ENCODE data around the gene UNC5B.

UNC5B gene

DNA sequence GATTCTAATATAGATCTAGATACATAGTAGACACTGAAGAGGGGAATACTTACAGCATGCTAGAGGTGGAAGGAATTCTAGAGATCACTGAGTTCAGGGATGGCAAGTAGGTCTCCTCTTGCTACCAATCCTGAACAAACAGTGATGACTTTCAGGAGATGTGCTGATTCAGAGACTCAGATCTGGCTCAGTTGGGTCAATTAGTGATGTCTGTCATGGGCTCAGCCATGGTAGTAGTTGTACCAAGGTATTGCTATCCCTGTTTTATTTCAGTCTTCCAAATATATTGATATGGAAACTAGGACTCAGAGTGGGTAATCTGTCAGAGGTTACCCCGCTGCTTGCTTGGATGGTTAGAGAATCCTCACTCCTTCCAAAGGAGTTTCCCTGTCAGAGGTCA is 38.5 kb downstream of the UNC5B start:
- DNase-seq (ENCODE audit: extremely low spot score, insufficient read length, low read depth) (no peak), FAIRE-seq (no peak)

DNA sequence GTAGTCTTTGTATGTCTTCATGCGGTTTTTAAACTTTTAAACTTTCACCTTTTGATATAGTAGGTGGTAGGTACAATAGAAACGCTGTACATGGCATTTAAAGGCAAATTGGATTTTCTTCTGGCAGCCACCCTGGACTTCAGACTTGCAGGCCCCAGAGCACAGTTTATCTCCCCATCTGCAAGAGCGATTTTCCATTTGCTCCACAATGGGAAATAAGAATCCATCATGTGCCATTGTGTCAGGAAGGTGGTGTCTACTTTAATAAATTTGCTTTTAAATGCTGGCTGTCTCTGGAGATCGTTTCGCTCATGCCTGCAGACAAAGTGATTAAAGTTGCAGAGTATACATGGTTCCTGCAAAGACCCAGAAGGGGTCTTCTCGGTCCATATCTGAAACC is 38.9 kb downstream of the UNC5B start:
- DNase-seq (ENCODE audit: extremely low spot score, insufficient read length, low read depth) (no peak), FAIRE-seq (no peak)

DNA sequence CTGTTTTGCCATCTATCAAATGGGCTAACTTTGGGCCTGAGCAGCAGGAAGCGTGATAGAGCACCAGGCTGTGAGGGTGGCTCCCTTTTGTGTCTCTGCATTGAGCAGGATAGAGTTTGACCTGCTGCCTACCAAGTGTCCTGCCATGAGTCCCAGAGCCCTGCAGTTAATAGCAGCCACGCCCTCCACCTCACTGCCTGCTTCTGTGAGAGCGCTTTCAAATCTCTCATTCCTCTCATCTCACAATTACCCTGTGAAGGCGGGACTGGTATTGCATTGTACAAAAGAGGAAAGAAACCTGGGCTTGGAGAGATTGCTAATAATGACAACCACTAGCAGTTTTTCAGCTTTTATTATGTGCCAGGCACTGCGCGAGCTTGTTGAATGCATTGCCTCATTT is 39.9 kb downstream of the UNC5B start:
- FAIRE-seq: no peak
- DNase-seq (ENCODE audit: extremely low spot score, insufficient read length, low read depth): no peak

DNA sequence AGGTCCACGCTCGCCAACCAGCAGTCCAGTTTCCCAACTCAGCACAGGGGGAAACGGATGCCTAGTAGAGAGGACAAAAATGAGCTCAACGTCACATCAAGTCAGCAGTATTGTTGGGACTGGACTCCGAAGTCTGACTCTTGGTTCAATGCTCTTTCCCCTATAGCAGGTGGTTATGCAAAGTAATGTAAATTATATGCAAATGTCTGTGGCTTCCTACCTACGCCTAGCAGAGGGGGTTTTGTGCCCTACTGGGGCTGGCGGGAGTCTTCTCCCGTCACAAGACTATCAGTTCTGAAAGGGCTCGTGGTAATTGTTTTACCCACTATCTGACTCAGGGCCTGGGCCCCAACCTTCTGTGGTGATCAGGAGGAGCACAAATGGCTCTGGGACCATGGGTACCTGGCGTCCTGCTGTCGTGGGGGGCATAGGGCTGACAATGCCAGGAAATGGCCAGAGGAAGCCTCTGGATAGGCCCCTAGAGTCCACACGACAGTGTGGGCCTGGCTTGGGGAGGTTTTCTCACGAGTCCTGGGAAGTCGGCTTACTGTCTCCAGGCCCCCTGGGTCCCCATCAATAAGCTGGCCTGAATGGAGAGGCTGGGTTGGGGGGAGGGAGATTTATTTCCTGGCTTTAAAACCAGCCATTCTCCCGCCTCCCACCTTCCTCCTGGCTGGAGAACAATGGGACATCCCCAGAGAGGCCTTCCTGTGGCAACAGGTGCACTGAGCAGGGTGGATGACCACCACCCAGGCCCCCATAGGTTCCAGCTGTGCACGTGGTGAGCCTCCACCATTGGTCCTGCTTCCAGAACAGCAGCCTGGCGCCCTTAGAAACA is 41.8 kb downstream of the UNC5B start:
- DNase-seq (ENCODE audit: extremely low spot score, insufficient read length, low read depth) (no peak), FAIRE-seq (no peak)

DNA sequence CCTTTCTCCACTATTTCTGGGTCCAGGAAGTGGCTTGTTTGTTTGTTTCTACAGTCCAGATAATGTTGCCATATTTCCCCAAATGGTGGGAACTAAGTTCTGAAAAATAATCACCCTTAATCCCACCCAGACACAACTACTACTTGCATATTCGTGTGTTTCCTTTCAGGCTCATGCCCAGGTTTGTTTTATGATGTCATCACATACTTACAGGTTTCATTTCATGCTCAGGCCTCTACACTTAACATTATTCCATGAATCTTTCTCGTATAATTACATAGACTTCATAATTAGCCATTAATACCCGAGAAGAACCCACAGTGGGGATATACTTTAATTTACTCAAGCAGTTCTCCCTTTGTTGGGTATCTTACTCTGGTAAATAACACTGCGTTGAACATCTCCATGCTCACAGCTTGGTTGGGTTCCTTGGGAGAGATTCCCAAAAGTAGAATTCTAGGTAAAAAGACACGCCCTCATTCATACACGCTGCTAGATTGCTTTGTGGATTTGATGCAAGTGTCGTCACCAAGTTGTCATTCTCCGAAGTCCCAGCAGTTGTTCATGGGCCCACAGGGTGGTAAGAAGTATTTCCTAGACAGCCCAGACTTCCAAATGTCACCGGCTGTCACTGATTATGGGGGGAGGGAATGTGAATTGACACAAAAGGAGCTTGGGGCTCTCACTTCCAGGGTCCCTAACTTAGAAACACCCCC is 42.6 kb downstream of the UNC5B start:
- DNase-seq (ENCODE audit: extremely low spot score, insufficient read length, low read depth): no peak
- no peak for FAIRE-seq

DNA sequence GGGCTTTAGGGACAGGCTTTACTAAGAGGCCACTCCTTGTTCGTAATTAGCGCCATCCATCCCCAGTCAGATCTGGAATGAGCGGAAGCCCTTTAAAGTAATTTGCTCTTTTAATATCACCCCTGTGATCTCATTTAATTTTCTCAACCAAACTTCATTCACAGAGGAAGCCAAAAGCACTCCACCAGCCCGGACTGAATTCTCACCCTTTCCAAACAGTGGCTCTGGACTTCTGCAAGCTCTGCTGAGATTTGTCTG is 43.1 kb downstream of the UNC5B start:
- FAIRE-seq (no peak), DNase-seq (ENCODE audit: extremely low spot score, insufficient read length, low read depth) (no peak)

DNA sequence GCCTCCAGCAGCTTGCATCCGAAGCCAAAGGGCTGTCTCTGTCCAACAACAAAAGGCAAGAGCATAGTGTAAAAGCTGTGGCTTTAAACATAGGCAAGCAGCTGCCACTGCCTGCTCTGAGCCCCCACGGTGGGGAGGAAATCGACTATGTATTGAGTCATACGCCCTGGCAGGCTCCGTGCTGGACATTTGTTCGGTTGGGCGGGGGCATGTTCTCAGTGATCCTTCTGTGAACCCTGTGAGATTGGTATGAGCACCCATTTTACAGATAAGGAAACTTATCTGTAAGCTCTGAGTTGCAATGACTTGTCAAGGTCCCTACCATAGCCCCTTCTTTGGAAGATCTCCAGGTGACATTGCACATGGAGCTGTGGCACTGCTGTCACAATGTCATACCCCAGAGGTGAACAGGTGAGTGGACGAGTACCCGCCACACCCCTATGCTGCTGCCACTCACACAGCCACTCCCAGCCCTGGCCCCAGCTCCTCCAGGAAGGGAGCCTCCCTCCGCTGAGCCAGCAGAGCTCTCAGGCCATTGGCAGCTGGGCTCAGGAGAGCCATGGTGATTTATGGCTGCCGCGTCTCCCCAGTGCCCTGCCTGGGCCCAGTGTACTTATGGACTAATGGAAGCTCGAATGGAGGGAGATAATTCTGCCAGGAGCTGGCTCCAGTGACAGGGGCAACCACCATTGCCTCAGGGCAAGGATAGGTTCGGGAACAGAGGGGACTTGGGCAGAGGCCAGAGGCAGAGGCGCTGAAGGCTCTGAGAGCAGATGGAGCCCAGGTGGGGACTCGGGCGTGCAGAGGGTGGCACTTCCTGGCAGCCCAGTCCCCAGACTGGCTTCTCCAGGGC is 43.7 kb downstream of the UNC5B start:
- no peak for DNase-seq (ENCODE audit: extremely low spot score, insufficient read length, low read depth)

DNA sequence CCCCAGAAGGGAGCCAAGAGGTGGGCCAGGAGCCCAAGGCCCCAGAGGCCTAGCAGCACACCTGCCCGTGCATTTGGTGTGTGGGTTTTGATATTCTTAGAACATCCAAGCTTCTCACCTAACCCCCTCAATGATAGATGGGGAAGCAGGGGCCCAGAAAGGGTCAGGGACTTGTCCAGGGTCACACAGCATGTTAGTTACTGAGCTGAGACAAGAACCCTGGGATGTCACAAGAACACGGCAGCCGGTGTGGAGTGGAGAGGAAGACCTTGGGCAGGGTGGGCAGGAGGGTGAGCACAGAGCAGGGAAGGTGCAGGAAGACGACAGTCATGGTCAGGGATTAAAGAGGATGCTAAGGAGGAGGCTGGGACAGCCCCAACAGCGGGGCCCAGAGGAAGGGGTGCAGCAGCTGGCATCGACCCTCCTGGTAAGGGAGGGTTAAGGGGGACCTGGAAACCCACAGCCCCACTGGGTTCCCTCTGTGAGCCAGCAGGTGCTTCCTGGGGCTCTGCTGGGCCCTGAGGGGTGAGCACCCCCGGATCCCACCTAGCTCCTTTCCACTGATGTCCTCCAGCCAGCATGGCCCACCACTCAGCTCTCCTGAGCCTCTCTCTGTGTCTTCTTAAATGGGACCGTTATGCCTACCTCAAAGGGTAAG is 44.4 kb downstream of the UNC5B start:
- no peak for FAIRE-seq
- no peak for DNase-seq (ENCODE audit: extremely low spot score, insufficient read length, low read depth)

More for the DNA sequence above, 43.7 kb downstream of the UNC5B start:
- FAIRE-seq: no peak

DNA sequence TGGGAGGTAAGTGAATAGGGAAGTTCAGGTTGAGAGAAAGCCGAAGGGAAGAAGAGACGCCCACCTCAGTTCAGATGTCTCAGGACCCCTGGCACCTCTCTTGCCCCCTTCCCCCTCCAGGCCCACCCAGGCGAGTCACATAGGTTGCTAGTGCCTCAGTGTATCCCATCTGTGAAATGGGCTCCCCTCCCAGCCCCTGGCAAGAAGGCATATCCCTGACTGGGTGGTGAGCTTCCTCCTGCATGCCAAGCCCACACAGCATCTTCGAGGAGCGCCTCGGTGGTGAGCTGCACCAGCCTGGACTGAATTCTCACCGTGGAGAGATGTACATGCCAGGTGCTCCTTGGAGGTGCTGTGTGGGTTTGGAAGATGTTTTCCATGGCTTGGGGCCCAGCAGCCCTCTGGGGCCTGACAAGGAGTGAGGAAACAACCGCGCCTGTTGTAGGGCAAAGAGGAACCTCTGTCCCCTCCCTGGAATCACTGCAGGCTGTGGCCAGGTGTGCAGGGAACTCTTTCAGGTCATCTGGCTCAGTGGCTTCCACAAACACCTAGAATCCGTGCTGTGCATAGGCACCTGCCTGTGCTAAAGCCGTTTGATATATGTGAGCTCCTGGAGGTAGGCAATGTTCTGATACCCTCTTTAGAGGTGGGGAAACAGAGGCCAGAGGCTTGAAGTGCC is 45.1 kb downstream of the UNC5B start:
- FAIRE-seq (no peak), DNase-seq (ENCODE audit: extremely low spot score, insufficient read length, low read depth) (no peak)

DNA sequence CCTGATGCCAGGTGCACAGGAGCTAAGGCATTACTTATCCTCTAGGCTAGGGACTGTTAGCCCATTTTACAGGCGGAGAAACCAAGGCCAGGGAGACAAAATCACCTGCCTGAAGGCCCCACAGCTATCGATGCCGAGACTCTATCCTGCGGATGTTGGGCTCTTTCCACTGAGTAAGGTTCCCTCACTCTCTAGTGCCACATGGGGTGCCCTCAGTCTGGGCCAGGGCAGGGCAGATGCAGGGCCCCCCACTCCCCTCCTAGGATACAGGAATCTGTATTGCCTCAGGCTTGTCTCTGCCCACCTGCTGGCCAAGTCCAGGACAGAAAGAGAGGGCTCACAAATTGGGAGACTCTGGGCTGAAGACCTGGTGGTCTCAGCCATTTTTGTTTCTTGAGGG is 45.7 kb downstream of the UNC5B start:
- FAIRE-seq (no peak), DNase-seq (ENCODE audit: extremely low spot score, insufficient read length, low read depth) (no peak)

DNA sequence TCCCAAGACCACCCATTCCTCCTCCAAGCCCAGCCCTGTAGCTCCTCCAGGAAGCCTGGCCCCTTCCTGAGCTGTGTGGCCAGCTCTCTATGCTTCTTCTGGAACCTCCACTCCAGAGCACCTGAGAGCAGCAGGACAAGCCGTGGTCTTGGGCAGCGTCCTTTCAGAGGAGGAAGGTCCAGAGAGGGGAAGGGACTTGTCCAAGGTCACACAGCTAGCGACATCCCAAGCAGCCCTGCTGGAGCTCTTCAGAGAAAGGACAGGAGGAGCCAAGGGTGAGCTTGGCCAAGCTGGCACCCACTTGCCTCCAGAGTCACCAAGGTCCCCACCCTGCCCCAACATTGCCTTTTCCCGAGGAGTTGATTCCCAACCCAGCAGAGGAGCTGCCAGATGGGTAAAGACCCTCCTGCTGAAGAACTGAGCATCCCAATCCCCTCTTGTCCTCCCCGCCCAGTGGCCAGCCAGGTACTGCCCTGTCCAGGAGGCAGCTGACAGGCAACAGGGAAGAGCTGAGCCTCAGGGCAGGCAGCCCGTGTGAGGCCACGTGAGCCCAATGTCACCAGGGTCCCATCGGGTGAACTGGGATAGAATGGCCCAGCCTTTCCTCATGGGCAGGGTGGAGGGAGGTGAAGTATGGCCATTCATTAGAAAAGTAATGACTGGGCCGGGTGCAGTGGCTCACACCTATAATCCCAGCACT is 46.2 kb downstream of the UNC5B start:
- DNase-seq (ENCODE audit: extremely low spot score, insufficient read length, low read depth): no peak
- no peak for FAIRE-seq

DNA sequence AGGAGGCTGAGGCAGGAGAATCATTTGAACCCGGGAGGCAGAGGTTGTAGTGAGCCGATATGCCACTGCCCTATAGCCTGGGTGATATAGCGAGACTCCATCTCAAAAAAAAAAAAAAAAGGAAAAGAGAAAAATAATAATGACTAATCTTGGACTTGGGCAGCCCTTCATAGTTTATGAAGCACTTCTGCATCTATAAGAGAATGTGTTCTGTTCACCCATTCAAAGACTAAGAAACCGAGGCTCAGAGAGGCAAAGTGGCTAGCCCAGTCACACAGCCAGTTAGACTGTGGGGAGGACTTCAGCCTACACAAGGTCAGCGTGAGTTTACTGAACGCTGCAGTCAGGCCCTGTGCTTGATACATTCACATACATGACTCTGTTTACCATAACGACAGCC is 46.9 kb downstream of the UNC5B start:
- DNase-seq (ENCODE audit: extremely low spot score, insufficient read length, low read depth): no peak
- FAIRE-seq: no peak

DNA sequence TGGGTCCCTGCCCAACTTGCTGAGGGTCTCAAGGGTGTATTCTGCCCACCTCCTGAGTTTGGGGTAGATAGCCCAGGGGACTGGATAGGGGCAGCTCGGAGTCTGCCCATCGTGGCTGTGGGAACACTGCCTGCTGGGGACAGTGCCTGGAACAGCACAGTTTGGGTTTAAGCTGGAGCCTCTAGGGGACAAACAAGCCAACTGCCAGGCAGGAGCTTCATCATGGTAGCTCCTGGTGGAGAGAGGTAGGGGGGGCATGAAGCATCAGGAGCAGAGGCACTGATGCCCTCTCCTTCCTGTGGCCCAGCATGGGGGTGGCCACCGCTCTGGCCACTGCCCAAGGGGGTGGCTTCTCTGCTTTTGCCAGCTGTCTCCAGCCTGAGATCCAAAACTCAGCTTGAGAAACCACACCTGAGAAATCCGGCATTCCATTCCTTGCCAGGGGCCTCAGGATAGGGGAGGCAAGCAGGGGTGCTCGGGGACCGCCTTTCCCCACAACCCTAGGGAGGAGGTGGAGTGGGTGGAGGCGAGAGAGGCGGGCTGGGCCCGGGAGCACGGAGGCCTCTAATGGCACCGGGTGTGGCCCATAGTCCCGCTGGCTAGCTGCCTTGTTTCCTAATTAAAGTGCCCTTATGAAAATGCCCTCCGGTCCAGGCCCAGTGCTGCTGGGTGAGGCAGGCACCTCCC is 47.6 kb downstream of the UNC5B start:
- FAIRE-seq: no peak

DNA sequence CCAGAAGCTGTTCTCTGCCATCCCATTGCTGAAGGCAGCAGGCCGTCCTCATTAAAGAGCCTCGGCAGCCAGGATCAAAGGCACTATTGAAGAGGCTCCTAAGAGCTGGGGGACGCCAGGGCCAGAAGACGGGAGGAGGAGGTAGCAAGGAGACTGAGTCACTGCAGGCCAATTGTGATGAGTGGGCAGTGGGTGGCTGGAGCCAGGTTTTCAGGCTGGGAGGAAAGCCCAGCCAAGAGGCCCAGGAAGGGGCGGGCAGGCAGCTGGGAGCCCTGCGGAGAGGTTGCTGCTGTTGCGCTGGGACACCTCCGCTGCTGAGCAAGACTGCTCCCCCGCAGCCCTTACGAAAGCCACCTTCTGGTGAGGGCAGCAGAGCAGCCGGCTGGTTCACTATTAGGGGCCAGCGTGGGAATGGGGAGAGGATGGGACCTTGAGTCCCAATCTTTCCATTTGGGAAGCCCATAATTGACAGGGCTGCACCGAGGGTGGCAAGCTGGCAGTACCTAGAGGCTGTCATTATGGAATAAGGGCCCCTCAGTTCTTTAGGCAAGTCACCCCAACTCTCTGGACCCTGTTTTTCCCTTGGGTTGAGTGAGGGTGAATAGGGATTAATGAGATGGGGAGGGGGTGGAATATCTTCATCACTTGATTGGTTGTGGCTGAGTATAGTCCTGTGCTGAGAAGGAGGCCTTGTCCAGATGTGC is 48.4 kb downstream of the UNC5B start:
- FAIRE-seq: no peak
- no peak for DNase-seq (ENCODE audit: extremely low spot score, insufficient read length, low read depth)

More for the DNA sequence above, 47.6 kb downstream of the UNC5B start:
- DNase-seq (ENCODE audit: extremely low spot score, insufficient read length, low read depth): no peak

DNA sequence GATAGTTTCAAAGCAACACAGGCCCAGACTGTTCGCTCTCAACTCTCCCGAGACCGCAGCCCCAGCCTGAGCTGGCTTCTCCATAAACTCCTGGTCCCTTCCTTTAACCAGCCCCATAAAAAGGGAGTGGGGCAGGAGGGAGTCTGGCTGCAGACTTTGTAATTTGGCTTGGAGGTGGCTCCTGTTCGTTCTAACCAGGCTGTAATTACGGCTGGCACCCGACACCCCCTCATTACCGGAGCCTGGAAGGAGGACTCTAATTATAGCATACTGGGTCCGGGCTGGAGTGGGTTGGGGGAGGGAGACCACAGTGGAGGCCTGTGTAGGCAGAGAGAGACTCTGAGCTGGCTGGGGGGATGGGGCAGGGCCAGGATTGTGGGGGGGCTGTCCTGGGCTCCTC is 49.7 kb downstream of the UNC5B start:
- FAIRE-seq: no peak

DNA sequence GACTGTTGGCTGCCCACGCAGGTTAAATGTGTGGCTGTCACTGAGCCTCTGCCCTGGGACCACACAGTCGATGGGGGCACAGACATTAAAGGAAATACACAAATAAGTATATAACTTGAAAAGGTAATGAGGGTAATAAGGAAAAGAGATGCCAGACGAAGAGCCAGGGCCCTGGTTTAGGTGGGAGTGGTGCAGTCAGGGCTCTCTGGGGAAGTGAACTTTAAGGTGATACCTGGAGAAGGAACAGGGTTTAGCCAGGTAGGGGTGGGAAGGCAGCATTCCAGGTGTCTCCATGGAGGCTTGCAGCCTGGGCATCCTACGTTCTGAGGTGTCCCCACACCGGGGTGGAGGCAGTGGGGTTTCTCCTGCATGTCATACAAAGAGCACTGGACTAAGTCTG is 50.4 kb downstream of the UNC5B start:
- DNase-seq (ENCODE audit: extremely low spot score, insufficient read length, low read depth) (no peak), FAIRE-seq (no peak)

More for the DNA sequence above, 49.7 kb downstream of the UNC5B start:
- no peak for DNase-seq (ENCODE audit: extremely low spot score, insufficient read length, low read depth)

DNA sequence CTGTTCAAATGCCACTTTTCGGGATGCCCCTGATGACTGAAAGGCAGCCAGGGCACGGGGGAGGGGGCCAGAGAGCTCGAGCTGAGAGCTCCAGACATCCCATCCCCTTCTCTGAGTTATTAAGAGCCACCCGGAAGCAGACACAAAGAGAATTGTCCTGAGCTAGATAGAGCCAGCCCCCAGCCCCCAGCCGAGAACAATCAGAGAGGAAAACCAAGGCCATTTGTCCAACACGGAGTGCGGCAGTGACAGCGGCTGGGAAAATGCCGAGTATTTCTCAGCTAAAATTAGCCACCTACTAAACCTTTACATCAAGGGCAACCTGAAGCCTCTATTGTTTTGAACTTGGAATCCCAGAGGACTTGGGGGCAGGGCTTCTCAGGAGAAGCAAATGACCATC is 51.0 kb downstream of the UNC5B start:
- FAIRE-seq (no peak), DNase-seq (ENCODE audit: extremely low spot score, insufficient read length, low read depth) (no peak)
